Panc1 (cell line): ENCODE measurements around the gene CD46.

Source experiments
- POLR2AphosphoS5 ChIP-seq: IDR thresholded peaks from 2 replicates; pipeline ENCODE4 v1.6.1; 2012; ENCODE audit warnings: mild to moderate bottlenecking, low read depth, low read length, moderate library complexity
- TF ChIP-seq, protein P1 (sequence below): fragments of 450-650 bp; IDR thresholded peaks from 2 replicates; pipeline ENCODE4 v1.5.1; 2017; ENCODE audit warnings: mild to moderate bottlenecking

DNA sequence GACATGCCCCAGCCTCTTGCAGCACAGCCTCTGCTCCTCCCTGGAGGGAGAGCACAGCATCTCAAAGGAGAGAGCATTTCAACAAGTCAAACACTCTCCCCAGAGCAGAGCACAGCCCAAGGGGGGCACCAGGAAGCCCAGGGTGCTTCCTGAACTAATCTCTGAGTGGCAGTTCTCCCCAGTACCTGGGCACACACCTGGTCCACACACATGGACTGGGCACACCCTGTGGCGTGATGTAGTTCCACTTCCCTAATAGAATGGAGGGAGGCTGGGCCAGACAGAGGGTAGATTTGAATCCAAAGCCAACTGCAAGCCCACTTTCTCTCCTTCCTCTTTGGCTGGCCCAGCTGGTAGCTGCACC is 55.5 kb downstream of the CD46 start:
- TF ChIP-seq, protein P1, sequence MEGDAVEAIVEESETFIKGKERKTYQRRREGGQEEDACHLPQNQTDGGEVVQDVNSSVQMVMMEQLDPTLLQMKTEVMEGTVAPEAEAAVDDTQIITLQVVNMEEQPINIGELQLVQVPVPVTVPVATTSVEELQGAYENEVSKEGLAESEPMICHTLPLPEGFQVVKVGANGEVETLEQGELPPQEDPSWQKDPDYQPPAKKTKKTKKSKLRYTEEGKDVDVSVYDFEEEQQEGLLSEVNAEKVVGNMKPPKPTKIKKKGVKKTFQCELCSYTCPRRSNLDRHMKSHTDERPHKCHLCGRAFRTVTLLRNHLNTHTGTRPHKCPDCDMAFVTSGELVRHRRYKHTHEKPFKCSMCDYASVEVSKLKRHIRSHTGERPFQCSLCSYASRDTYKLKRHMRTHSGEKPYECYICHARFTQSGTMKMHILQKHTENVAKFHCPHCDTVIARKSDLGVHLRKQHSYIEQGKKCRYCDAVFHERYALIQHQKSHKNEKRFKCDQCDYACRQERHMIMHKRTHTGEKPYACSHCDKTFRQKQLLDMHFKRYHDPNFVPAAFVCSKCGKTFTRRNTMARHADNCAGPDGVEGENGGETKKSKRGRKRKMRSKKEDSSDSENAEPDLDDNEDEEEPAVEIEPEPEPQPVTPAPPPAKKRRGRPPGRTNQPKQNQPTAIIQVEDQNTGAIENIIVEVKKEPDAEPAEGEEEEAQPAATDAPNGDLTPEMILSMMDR = no peak
- no peak for TF ChIP-seq POLR2AphosphoS5
